HG03103 (cell line): Measurements from ENCODE around the gene SH3GL1.
"Not testable (repeated sequence)": the region's sequence is repeated elsewhere in the genome, so short reads cannot be mapped to it uniquely, and the experiment has no call there.

ENCODE experiments used
- ATAC-seq: cut with Tn5 transposase; IDR thresholded peaks from one replicate; pipeline ENCODE4 v1.9.1; 2021; ENCODE audit warnings: low read depth; ENCODE audit not compliant: unreplicated experiment

The SH3GL1 gene

GRCh38 chr19:4347521-4347920, 52.8 kb downstream of the SH3GL1 start:
- no peak for ATAC-seq

GRCh38 chr19:4346020-4346383, 54.3 kb downstream of the SH3GL1 start:
- no peak for ATAC-seq

- ATAC-seq, result no peak
These were observed 54.9 kb downstream of the SH3GL1 start for GRCh38 chr19:4345342-4346019.

- peak; percentile 44 for ATAC-seq
These were observed 56.7 kb downstream of the SH3GL1 start, which contains the start of gene MPND for GRCh38 chr19:4343370-4344307. Gene MPND, plus strand, starts transcription at chr19:4343562. Its CDS starts 32 bp downstream, at chr19:4343594.

GRCh38 chr19:4342615-4343369, 57.6 kb downstream of the SH3GL1 start:
- ATAC-seq, result peak; percentile 79

- no peak for ATAC-seq
These were observed 58.1 kb downstream of the SH3GL1 start for GRCh38 chr19:4342314-4342614.

GRCh38 chr19:4338441-4339355, 61.6 kb downstream of the SH3GL1 start, which contains the start of gene STAP2:
Gene STAP2, minus strand, starts transcription at chr19:4338827. Its CDS starts 74 bp downstream, at chr19:4338753.
- ATAC-seq, result no peak

- ATAC-seq, result no peak
These were observed 62.4 kb downstream of the SH3GL1 start for GRCh38 chr19:4337906-4338440.

- ATAC-seq, result no peak
These were observed 65.3 kb downstream of the SH3GL1 start for GRCh38 chr19:4334929-4335570.

- no peak for ATAC-seq
These were observed 70.5 kb downstream of the SH3GL1 start for GRCh38 chr19:4329858-4330257.

- not testable (repeated sequence) for ATAC-seq
These were observed 71.2 kb downstream of the SH3GL1 start for GRCh38 chr19:4328991-4329681.

GRCh38 chr19:4328243-4328990, 71.9 kb downstream of the SH3GL1 start:
- peak; percentile 75 for ATAC-seq

- no peak for ATAC-seq
These were observed 72.5 kb downstream of the SH3GL1 start for GRCh38 chr19:4327877-4328242.

- no peak for ATAC-seq
These were observed 73.0 kb downstream of the SH3GL1 start for GRCh38 chr19:4327252-4327876.

GRCh38 chr19:4326837-4327251, 73.5 kb downstream of the SH3GL1 start:
- no peak for ATAC-seq

- no peak for ATAC-seq
These were observed 74.0 kb downstream of the SH3GL1 start for GRCh38 chr19:4326215-4326836.

- no peak for ATAC-seq
These were observed 76.1 kb downstream of the SH3GL1 start for GRCh38 chr19:4324228-4324627.
